HL-60 (cell line): ENCODE data around the gene MAP3K8.

Experiments used
- GABPA ChIP-seq: IDR thresholded peaks from 2 replicates; pipeline ENCODE4 v1.6.1; 2012; ENCODE audit warnings: low read depth
- POLR2AphosphoS5 ChIP-seq: IDR thresholded peaks from 2 replicates; pipeline ENCODE4 v1.6.1; 2012; ENCODE audit warnings: low read depth
- TF ChIP-seq, protein P1 (sequence below): IDR thresholded peaks from one replicate; pipeline ENCODE4 v1.5.1; 2011; ENCODE audit warnings: low read length, control low read depth, inconsistent platforms; ENCODE audit not compliant: insufficient read depth
- TF ChIP-seq, protein P2 (sequence below): IDR thresholded peaks from 2 replicates; pipeline ENCODE4 v1.6.1; 2012; ENCODE audit warnings: low read depth; ENCODE audit not compliant: insufficient replicate concordance

- no peak for TF ChIP-seq GABPA
- TF ChIP-seq, protein P1, sequence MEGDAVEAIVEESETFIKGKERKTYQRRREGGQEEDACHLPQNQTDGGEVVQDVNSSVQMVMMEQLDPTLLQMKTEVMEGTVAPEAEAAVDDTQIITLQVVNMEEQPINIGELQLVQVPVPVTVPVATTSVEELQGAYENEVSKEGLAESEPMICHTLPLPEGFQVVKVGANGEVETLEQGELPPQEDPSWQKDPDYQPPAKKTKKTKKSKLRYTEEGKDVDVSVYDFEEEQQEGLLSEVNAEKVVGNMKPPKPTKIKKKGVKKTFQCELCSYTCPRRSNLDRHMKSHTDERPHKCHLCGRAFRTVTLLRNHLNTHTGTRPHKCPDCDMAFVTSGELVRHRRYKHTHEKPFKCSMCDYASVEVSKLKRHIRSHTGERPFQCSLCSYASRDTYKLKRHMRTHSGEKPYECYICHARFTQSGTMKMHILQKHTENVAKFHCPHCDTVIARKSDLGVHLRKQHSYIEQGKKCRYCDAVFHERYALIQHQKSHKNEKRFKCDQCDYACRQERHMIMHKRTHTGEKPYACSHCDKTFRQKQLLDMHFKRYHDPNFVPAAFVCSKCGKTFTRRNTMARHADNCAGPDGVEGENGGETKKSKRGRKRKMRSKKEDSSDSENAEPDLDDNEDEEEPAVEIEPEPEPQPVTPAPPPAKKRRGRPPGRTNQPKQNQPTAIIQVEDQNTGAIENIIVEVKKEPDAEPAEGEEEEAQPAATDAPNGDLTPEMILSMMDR: no peak
- no peak for TF ChIP-seq POLR2AphosphoS5
- TF ChIP-seq, protein P2, sequence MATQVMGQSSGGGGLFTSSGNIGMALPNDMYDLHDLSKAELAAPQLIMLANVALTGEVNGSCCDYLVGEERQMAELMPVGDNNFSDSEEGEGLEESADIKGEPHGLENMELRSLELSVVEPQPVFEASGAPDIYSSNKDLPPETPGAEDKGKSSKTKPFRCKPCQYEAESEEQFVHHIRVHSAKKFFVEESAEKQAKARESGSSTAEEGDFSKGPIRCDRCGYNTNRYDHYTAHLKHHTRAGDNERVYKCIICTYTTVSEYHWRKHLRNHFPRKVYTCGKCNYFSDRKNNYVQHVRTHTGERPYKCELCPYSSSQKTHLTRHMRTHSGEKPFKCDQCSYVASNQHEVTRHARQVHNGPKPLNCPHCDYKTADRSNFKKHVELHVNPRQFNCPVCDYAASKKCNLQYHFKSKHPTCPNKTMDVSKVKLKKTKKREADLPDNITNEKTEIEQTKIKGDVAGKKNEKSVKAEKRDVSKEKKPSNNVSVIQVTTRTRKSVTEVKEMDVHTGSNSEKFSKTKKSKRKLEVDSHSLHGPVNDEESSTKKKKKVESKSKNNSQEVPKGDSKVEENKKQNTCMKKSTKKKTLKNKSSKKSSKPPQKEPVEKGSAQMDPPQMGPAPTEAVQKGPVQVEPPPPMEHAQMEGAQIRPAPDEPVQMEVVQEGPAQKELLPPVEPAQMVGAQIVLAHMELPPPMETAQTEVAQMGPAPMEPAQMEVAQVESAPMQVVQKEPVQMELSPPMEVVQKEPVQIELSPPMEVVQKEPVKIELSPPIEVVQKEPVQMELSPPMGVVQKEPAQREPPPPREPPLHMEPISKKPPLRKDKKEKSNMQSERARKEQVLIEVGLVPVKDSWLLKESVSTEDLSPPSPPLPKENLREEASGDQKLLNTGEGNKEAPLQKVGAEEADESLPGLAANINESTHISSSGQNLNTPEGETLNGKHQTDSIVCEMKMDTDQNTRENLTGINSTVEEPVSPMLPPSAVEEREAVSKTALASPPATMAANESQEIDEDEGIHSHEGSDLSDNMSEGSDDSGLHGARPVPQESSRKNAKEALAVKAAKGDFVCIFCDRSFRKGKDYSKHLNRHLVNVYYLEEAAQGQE: no peak
Measured at GRCh38 chr10:30412901-30413300, 21.1 kb upstream of the MAP3K8 start.
